ENCODE measurements around the gene EFHD2. TPM values are rescaled to one million over a fixed set of nuclear protein-coding genes. Genes with fewer than 3 reads are reported as not detected.
A peak's percentile ranks its signal among the peaks of the same experiment; 100 is the strongest.
"Not testable (repeated sequence)": the region's sequence is repeated elsewhere in the genome, so short reads cannot be mapped to it uniquely, and the experiment has no call there.

EFHD2 gene
- polyA plus RNA-seq, 3 donors = 314 to 329 (median 323) TPM

GRCh38 chr1:15378729-15379128 is 31.0 kb upstream of the EFHD2 start:
- Histone ChIP-seq H3K27me3 (ENCODE audit: control insufficient read depth in 2 of 2, insufficient read depth in 2 of 2, low read length in 2 of 2) (no peaks in the 10 kb centered on the region), H3K9ac (ENCODE audit: insufficient read depth, low read length, poor library complexity, severe bottlenecking) (no peak overlapping the region), H3K27ac (ENCODE audit: low read depth in 1 of 2, low read length in 2 of 2) (no peak overlapping the region), H4K20me1 (ENCODE audit: insufficient read depth, low read length) (no peaks in the 10 kb centered on the region), H3K4me2 (replicated peaks; ENCODE audit: extremely low read depth, low read length, poor library complexity, severe bottlenecking) (no peak overlapping the region), H3K36me3 (replicated peaks in 1 of 2; ENCODE audit: control insufficient read depth in 1 of 2, insufficient read depth in 2 of 2, low read length in 2 of 2) (no peaks in the 10 kb centered on the region), H3K4me1 (ENCODE audit: control insufficient read depth in 1 of 2, insufficient read depth in 2 of 2, low read length in 2 of 2) (no peaks in the 10 kb centered on the region), H3K9me3 (replicated peaks in 1 of 2; ENCODE audit: control insufficient read depth in 1 of 2, insufficient read depth in 1 of 2, low read length in 2 of 2) (no peaks in the 10 kb centered on the region), H2AFZ (ENCODE audit: insufficient read depth, low read depth, low read length, poor library complexity, severe bottlenecking) (no peak overlapping the region), H3K79me2 (ENCODE audit: insufficient read depth, low read length) (no peaks in the 10 kb centered on the region), H3K4me3 (replicated peaks in 1 of 3; ENCODE audit: low read depth in 2 of 3, low read length in 3 of 3) (no peak overlapping the region)
- H3K4me3 Mint-ChIP-seq = peak overlapping the region in 1 of 2 donors; percentile 5
- peaks cover 8 to 29% (median 13%) of the 10 kb centered on the region in 3 donors for H3K27me3 Mint-ChIP-seq (ENCODE audit: low read depth in 3 of 3)
- H3K4me1 Mint-ChIP-seq = peaks cover 2% of the 10 kb centered on the region
- WGBS (ENCODE audit: insufficient coverage) = 94% methylated on average over 4 of the region's 8 CpGs
- intact Hi-C loops (cut with micrococcal nuclease) = no loop called here
- H3K27ac Mint-ChIP-seq = no peak overlapping the region
- no peaks in the 10 kb centered on the region for H3K36me3 Mint-ChIP-seq
- no peak for DNase-seq
- H3K9me3 Mint-ChIP-seq = peaks cover 0 to 2% (median 0%) of the 10 kb centered on the region in 7 donors
- no peak for TF ChIP-seq CTCF (IDR thresholded peaks at IDR 0.05)

GRCh38 chr1:15379151-15379550 is 30.5 kb upstream of the EFHD2 start:
- H3K4me1 Mint-ChIP-seq; intact Hi-C loops (cut with micrococcal nuclease); H3K9ac ChIP-seq (ENCODE audit: insufficient read depth, low read length, poor library complexity, severe bottlenecking); H3K36me3 ChIP-seq (replicated peaks in 1 of 2; ENCODE audit: control insufficient read depth in 1 of 2, insufficient read depth in 2 of 2, low read length in 2 of 2); H3K27ac ChIP-seq (ENCODE audit: low read depth in 1 of 2, low read length in 2 of 2); H3K27ac Mint-ChIP-seq; H4K20me1 ChIP-seq (ENCODE audit: insufficient read depth, low read length); H3K9me3 ChIP-seq (replicated peaks in 1 of 2; ENCODE audit: control insufficient read depth in 1 of 2, insufficient read depth in 1 of 2, low read length in 2 of 2); H3K36me3 Mint-ChIP-seq; H3K4me3 ChIP-seq (replicated peaks in 1 of 3; ENCODE audit: low read depth in 2 of 3, low read length in 3 of 3); H3K27me3 ChIP-seq (ENCODE audit: control insufficient read depth in 2 of 2, insufficient read depth in 2 of 2, low read length in 2 of 2); H3K9me3 Mint-ChIP-seq; DNase-seq; H3K79me2 ChIP-seq (ENCODE audit: insufficient read depth, low read length); H2AFZ ChIP-seq (ENCODE audit: insufficient read depth, low read depth, low read length, poor library complexity, severe bottlenecking); H3K4me1 ChIP-seq (ENCODE audit: control insufficient read depth in 1 of 2, insufficient read depth in 2 of 2, low read length in 2 of 2); H3K4me2 ChIP-seq (replicated peaks; ENCODE audit: extremely low read depth, low read length, poor library complexity, severe bottlenecking): not testable (repeated sequence)
- peak overlapping the region in 1 of 2 donors; percentile 24 for H3K4me3 Mint-ChIP-seq
- peaks cover 8 to 30% (median 13%) of the 10 kb centered on the region in 3 donors for H3K27me3 Mint-ChIP-seq (ENCODE audit: low read depth in 3 of 3)
- WGBS (ENCODE audit: insufficient coverage) = 32% methylated on average over 5 of the region's 9 CpGs
